Activated CD8-positive, alpha-beta memory T cell treated with anti-CD3 and anti-CD28 coated beads, Interleukin-2, amount 50 U/mL, for 24 hours (primary cell): ENCODE data around the gene HOXA9.

ENCODE experiments used
- DNase-seq: peaks from one replicate; pipeline ENCODE4 v3.0.0-alpha.2; 2020; ENCODE audit errors: extremely low read depth

Gene HOXA9

GRCh38 chr7:27142580-27143022, 22.7 kb downstream of the HOXA9 start:
- no peak for DNase-seq

GRCh38 chr7:27141923-27142579, 23.3 kb downstream of the HOXA9 start:
- no peak for DNase-seq

GRCh38 chr7:27141137-27141922, 24.0 kb downstream of the HOXA9 start:
- no peak for DNase-seq

GRCh38 chr7:27140126-27140857, 25.0 kb downstream of the HOXA9 start:
- no peak for DNase-seq

GRCh38 chr7:27139334-27140125, 25.8 kb downstream of the HOXA9 start:
- no peak for DNase-seq

GRCh38 chr7:27138985-27139333, 26.4 kb downstream of the HOXA9 start:
- DNase-seq: no peak

- no peak for DNase-seq
Measured at GRCh38 chr7:27138472-27138871, 26.9 kb downstream of the HOXA9 start.

GRCh38 chr7:27137640-27138315, 27.6 kb downstream of the HOXA9 start:
- DNase-seq: no peak

GRCh38 chr7:27134392-27134791, 30.9 kb downstream of the HOXA9 start:
- no peak for DNase-seq

GRCh38 chr7:27133409-27134231, 31.7 kb downstream of the HOXA9 start:
- DNase-seq: no peak

- no peak for DNase-seq
Measured at GRCh38 chr7:27132978-27133377, 32.4 kb downstream of the HOXA9 start.

GRCh38 chr7:27132214-27132613, 33.1 kb downstream of the HOXA9 start:
- no peak for DNase-seq

GRCh38 chr7:27131390-27131819, 33.9 kb downstream of the HOXA9 start:
- DNase-seq: no peak

GRCh38 chr7:27130540-27131389, 34.6 kb downstream of the HOXA9 start, which contains the start of gene HOXA4:
Gene HOXA4, minus strand, starts transcription at chr7:27130757. Its CDS starts 24 bp downstream, at chr7:27130733.
- peak; percentile 43 for DNase-seq

GRCh38 chr7:27129729-27130539, 35.4 kb downstream of the HOXA9 start:
- no peak for DNase-seq

- DNase-seq: no peak
Measured at GRCh38 chr7:27128776-27129728, 36.3 kb downstream of the HOXA9 start.

GRCh38 chr7:27128034-27128433, 37.3 kb downstream of the HOXA9 start:
- DNase-seq: no peak
